Anterior cingulate cortex (tissue), 58 donors: Measurements from ENCODE around the gene DACT3.

ENCODE experiments used
- DNase-seq, 58 donors: peaks; one replicate each; lab custom pipeline; 2025; lab: John Stamatoyannopoulos, UW

Gene DACT3

GRCh38 chr19:46602392-46603194 lies 58.4 kb downstream of the DACT3 start:
- DNase-seq, result peak in 19 of 58 donors; percentile 16 to 69 (median 37)

GRCh38 chr19:46601318-46602224 lies 59.4 kb downstream of the DACT3 start, which contains the start of gene CALM3:
TSS of gene CALM3 (plus strand) at chr19:46601330. CDS start at chr19:46601435, 105 bp downstream.
- peak in 7 of 58 donors; percentile 20 to 52 (median 33) for DNase-seq

- peak; percentile 76 to 100 (median 95) for DNase-seq
These were observed 60.3 kb downstream of the DACT3 start for GRCh38 chr19:46600384-46601317.

GRCh38 chr19:46599716-46600373 lies 61.1 kb downstream of the DACT3 start:
- no peak for DNase-seq

- DNase-seq, result no peak
These were observed 62.5 kb downstream of the DACT3 start for GRCh38 chr19:46598372-46598917.
